Endothelial cell of umbilical vein (primary cell): ENCODE data around the gene TMEM186. TPM values are rescaled to one million over a fixed set of nuclear protein-coding genes. Genes with fewer than 3 reads are reported as not detected.

Experiments used
- BruUV-seq: library from RNA; stranded (reverse); fragments of 400-500 nt; replicated peaks from 2 replicates; lab custom pipeline; 2021; lab: Mats Ljungman, UMichigan
- CTCF ChIA-PET: fragments of 300-600, 350-600 bp; sonication (Branson Sonifier 250); formaldehyde crosslinking; loops from one replicate; lab custom pipeline; 2021; ENCODE audit warnings: antibody characterized with exemption, inconsistent platforms; lab: Charles Lee
- POLR2A ChIA-PET: fragments of 300-600, 350-600 bp; sonication (Branson Sonifier 250); formaldehyde crosslinking; loops from one replicate; lab custom pipeline; 2021; ENCODE audit warnings: antibody characterized with exemption, inconsistent platforms; lab: Charles Lee
- DNase-seq: peaks from one replicate; pipeline ENCODE4 v3.0.0-alpha.2; 2011; ENCODE audit warnings: low read depth, low spot score
- FAIRE-seq: peaks from 2 replicates; lab custom pipeline; 2011; peaks lifted over from hg19 to GRCh38; lab: Jason Lieb, UNC
- H2AFZ ChIP-seq: 2 replicates; pipeline ENCODE4 v1.6.0; 2012; ENCODE audit warnings: low read depth, low read length, control low read depth, inconsistent platforms
- H3K27ac ChIP-seq: 2 replicates; pipeline ENCODE4 v1.5.1; 2011; ENCODE audit warnings: low read depth, mild to moderate bottlenecking, control low read depth, low read length, moderate library complexity; ENCODE audit not compliant: insufficient read depth
- H3K27me3 ChIP-seq, 2 experiments: 2 replicates each; pipeline versions ENCODE4 v1.6.0 to v1.6.1; 2011; ENCODE audit warnings: low read length in 2 of 2, mixed read lengths in 1 of 2; ENCODE audit not compliant: control insufficient read depth in 2 of 2, insufficient read depth in 2 of 2
- H3K36me3 ChIP-seq, 2 experiments: 2 replicates in 1 of 2; 3 replicates in 1 of 2; pipeline ENCODE4 v1.5.1; 2011; ENCODE audit warnings: low read length in 2 of 2, mild to moderate bottlenecking in 1 of 2, moderate library complexity in 1 of 2; ENCODE audit not compliant: control insufficient read depth in 2 of 2, insufficient read depth in 2 of 2; ENCODE audit errors: extremely low read depth in 1 of 2
- H3K4me1 ChIP-seq: 3 replicates; pipeline ENCODE4 v1.5.1; 2011; ENCODE audit warnings: mild to moderate bottlenecking, low read length; ENCODE audit not compliant: control insufficient read depth, insufficient read depth; ENCODE audit errors: extremely low read depth
- H3K4me2 ChIP-seq: 2 replicates; pipeline ENCODE4 v1.6.1; 2011; ENCODE audit warnings: low read length, control low read depth, mixed read lengths; ENCODE audit not compliant: insufficient read depth
- H3K4me3 ChIP-seq, 3 experiments: fragments of 200-600 bp in 1 of 3; sonication (generic), shearing (Covaris generic) in 1 of 3; replicated peaks in 1 of 3; 2 replicates each; pipeline ENCODE4 v1.5.1; 2011 to 2016; ENCODE audit warnings: control low read depth in 3 of 3, low read length in 3 of 3, mild to moderate bottlenecking in 2 of 3, inconsistent platforms in 1 of 3, low read depth in 1 of 3, moderate library complexity in 1 of 3; ENCODE audit not compliant: insufficient read depth in 1 of 3
- H3K79me2 ChIP-seq: 2 replicates; pipeline ENCODE4 v1.6.0; 2012; ENCODE audit warnings: low read length, inconsistent platforms; ENCODE audit not compliant: control insufficient read depth, insufficient read depth
- H3K9ac ChIP-seq: replicated peaks from 2 replicates; pipeline ENCODE3; 2011; ENCODE audit warnings: low read length, control low read depth; ENCODE audit not compliant: insufficient read depth; ENCODE audit errors: extremely low read depth
- H3K9me1 ChIP-seq: replicated peaks from 3 replicates; pipeline ENCODE4 v1.6.0; 2011; ENCODE audit warnings: mild to moderate bottlenecking, low read length; ENCODE audit not compliant: control insufficient read depth, insufficient read depth; ENCODE audit errors: extremely low read depth
- H3K9me3 ChIP-seq: replicated peaks from 2 replicates; pipeline ENCODE4 v1.5.1; 2012; ENCODE audit warnings: low read length, inconsistent platforms; ENCODE audit not compliant: control insufficient read depth, insufficient read depth
- H4K20me1 ChIP-seq: replicated peaks from 2 replicates; pipeline ENCODE3; 2011; ENCODE audit warnings: mild to moderate bottlenecking, low read length; ENCODE audit not compliant: control insufficient read depth, insufficient read depth; ENCODE audit errors: extremely low read depth
- EZH2 ChIP-seq: IDR thresholded peaks from 2 replicates; pipeline ENCODE4 v1.6.1; 2012; ENCODE audit warnings: borderline replicate concordance, low read depth, mild to moderate bottlenecking, moderate library complexity, low read length, inconsistent platforms; ENCODE audit not compliant: severe bottlenecking
- FOS ChIP-seq: IDR thresholded peaks from 2 replicates; pipeline ENCODE4 v1.6.1; 2011; ENCODE audit warnings: mild to moderate bottlenecking, low read length, moderate library complexity, borderline replicate concordance; ENCODE audit not compliant: insufficient read depth
- GATA2 ChIP-seq: IDR thresholded peaks from 2 replicates; pipeline ENCODE4 v1.7.0; 2011; ENCODE audit warnings: low read depth, mild to moderate bottlenecking, moderate library complexity, mixed read lengths, low read length; ENCODE audit not compliant: insufficient read length, insufficient read depth
- JUN ChIP-seq: IDR thresholded peaks from 2 replicates; pipeline ENCODE4 v1.6.1; 2011; ENCODE audit warnings: borderline replicate concordance, low read depth; ENCODE audit not compliant: insufficient read length, insufficient read depth
- MYC ChIP-seq: IDR thresholded peaks from one replicate; pipeline ENCODE4 v1.6.1; 2011; ENCODE audit warnings: mild to moderate bottlenecking, low read depth, low read length
- POLR2A ChIP-seq: IDR thresholded peaks from 2 replicates; pipeline ENCODE4 v1.6.1; 2012; ENCODE audit warnings: low read depth, mild to moderate bottlenecking, control low read depth, low read length
- POLR2AphosphoS5 ChIP-seq: IDR thresholded peaks from 2 replicates; pipeline ENCODE4 v1.6.1; 2012; ENCODE audit warnings: low read depth, mild to moderate bottlenecking, control low read depth, low read length, moderate library complexity; ENCODE audit not compliant: insufficient read depth
- dilution Hi-C: fragments of 300-500 bp; cut with MboI; formaldehyde crosslinking; loops from one replicate; pipeline ENCODE4 v1.15.0; 2019; ENCODE audit warnings: low sequenced_read_pairs; ENCODE audit not compliant: extremely low pct_ligation_motif_present
- intact Hi-C: fragments of 100-400 bp; cut with micrococcal nuclease; formaldehyde crosslinking; loops from one replicate; pipeline ENCODE4 v1.10.0; 2022
- polyA plus RNA-seq, 4 experiments: library from polyadenylated mRNA; depleted of rRNA in 3 of 4; stranded (reverse) in 3 of 4; unstranded in 1 of 4; fragments of >200 nt; gene quantifications; 2 replicates each; pipeline versions ENCODE4 v1.2.1 to v1.2.3, GENCODE V29; 2011 to 2012; ENCODE audit warnings: missing spikeins in 1 of 4
- total RNA-seq: library from RNA; stranded (reverse); gene quantifications from 2 replicates; pipeline ENCODE4 v1.2.3, GENCODE V29; 2021
- TF ChIP-seq, protein P1 (sequence below), 2 donors: IDR thresholded peaks; 1 replicate in 1 of 2; 2 replicates in 1 of 2; pipeline ENCODE4 v1.5.1; 2011; ENCODE audit warnings: low read length in 2 of 2, mild to moderate bottlenecking in 2 of 2, moderate library complexity in 2 of 2, control low read depth in 1 of 2, inconsistent platforms in 1 of 2, low read depth in 1 of 2; ENCODE audit not compliant: insufficient read depth in 1 of 2; ENCODE audit errors: extremely low read depth in 1 of 2
- TF ChIP-seq, protein P2 (sequence below): IDR thresholded peaks from 2 replicates; pipeline ENCODE4 v1.6.1; 2011; ENCODE audit not compliant: insufficient read depth, insufficient read length

TMEM186 gene
- total and polyA plus RNA-seq, 2 donors (not counting 3 experiments of a cell fraction or from before 2014, with no cell fraction given) = 8.0 to 9.6 TPM

- peaks cover 35 to 43% of the 10 kb centered on the region in 2 experiments for H3K36me3 ChIP-seq
- no peak overlapping the region for H2AFZ ChIP-seq
- no peak overlapping the region for H3K9ac ChIP-seq
- H3K79me2 ChIP-seq = peaks cover 4% of the 10 kb centered on the region
- H3K4me3 ChIP-seq = no peak overlapping the region
- H3K27ac ChIP-seq = no peak overlapping the region
- ChIA-PET POLR2A (no interaction called here), CTCF (interaction anchor here (1.1 to 1.6 kb wide), 3 partner anchors 12 to 63 kb away, joined by 3 to 10 read pairs (median 6); no protein-coding TSS in a partner anchor)
- no peaks in the 10 kb centered on the region for H4K20me1 ChIP-seq
- dilution Hi-C loops (no loop called here), intact Hi-C loops (no loop called here)
- no peak for DNase-seq
- H3K27me3 ChIP-seq = no peaks in the 10 kb centered on the region
- no peaks in the 10 kb centered on the region for H3K9me1 ChIP-seq
- BruUV-seq = no TSS peak
- H3K4me1 ChIP-seq = no peaks in the 10 kb centered on the region
- no peaks in the 10 kb centered on the region for H3K9me3 ChIP-seq
- TF ChIP-seq, protein P1, sequence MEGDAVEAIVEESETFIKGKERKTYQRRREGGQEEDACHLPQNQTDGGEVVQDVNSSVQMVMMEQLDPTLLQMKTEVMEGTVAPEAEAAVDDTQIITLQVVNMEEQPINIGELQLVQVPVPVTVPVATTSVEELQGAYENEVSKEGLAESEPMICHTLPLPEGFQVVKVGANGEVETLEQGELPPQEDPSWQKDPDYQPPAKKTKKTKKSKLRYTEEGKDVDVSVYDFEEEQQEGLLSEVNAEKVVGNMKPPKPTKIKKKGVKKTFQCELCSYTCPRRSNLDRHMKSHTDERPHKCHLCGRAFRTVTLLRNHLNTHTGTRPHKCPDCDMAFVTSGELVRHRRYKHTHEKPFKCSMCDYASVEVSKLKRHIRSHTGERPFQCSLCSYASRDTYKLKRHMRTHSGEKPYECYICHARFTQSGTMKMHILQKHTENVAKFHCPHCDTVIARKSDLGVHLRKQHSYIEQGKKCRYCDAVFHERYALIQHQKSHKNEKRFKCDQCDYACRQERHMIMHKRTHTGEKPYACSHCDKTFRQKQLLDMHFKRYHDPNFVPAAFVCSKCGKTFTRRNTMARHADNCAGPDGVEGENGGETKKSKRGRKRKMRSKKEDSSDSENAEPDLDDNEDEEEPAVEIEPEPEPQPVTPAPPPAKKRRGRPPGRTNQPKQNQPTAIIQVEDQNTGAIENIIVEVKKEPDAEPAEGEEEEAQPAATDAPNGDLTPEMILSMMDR (IDR thresholded peaks at IDR 0.05; ENCODE audit: extremely low read depth in 1 of 2, insufficient read depth in 1 of 2, low read depth in 1 of 2, low read length in 2 of 2) = no peak
- TF ChIP-seq JUN (no peak), FOS (no peak), GATA2 (no peak), EZH2 (no peak), POLR2A (no peak), POLR2AphosphoS5 (no peak), MYC (no peak)
- TF ChIP-seq, protein P2, sequence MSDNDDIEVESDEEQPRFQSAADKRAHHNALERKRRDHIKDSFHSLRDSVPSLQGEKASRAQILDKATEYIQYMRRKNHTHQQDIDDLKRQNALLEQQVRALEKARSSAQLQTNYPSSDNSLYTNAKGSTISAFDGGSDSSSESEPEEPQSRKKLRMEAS = no peak
- H3K4me2 ChIP-seq = no peak overlapping the region
- no peak for FAIRE-seq
Observed at GRCh38 chr16:8816967-8817655, 19.7 kb upstream of the TMEM186 start.
